Measurements from ENCODE around the gene CCSAP.

DNA sequence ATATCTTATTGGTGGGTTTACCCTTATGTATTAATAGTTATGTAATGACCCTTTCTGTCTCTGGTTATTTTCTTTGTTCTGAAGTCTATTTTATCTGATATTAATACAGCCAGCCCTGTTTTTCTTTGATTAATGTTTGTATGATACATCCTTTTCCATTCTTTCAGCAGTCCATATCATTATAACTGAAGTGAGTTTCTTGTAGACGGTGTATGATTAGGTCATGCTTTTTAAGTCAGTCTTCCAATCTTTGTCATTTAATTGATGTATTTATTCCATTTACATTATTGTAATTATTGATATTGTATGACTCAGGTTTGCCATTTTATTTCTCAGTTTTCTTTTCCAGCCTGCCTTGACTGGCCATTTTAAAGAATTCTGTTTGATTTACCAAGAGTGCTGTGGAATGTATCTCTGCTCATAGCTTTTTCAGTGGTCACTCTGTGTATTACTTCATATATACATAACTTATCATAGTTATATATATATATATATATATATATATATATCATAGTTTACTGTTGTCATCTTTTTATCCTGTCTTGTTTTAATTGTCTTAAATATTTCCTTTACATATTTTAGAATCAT lies 61.4 kb downstream of the CCSAP start:
- TF ChIP-seq, protein P1, sequence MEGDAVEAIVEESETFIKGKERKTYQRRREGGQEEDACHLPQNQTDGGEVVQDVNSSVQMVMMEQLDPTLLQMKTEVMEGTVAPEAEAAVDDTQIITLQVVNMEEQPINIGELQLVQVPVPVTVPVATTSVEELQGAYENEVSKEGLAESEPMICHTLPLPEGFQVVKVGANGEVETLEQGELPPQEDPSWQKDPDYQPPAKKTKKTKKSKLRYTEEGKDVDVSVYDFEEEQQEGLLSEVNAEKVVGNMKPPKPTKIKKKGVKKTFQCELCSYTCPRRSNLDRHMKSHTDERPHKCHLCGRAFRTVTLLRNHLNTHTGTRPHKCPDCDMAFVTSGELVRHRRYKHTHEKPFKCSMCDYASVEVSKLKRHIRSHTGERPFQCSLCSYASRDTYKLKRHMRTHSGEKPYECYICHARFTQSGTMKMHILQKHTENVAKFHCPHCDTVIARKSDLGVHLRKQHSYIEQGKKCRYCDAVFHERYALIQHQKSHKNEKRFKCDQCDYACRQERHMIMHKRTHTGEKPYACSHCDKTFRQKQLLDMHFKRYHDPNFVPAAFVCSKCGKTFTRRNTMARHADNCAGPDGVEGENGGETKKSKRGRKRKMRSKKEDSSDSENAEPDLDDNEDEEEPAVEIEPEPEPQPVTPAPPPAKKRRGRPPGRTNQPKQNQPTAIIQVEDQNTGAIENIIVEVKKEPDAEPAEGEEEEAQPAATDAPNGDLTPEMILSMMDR (IDR thresholded peaks at IDR 0.05): peak in 1 of 4 experiments; percentile 12
- TF ChIP-seq POLR2AphosphoS5 (IDR thresholded peaks at IDR 0.05) (no peak), POLR2A (IDR thresholded peaks at IDR 0.05) (no peak)
